Coronary artery (tissue), 2 donors: ENCODE data around the gene MAP3K21.

Experiments used
- DNase-seq: peaks from one replicate; pipeline ENCODE4 v3.0.0-alpha.2; 2017; ENCODE audit warnings: low spot score
- H3K27ac ChIP-seq, 2 donors: fragments of 200-600 bp; sonication (generic); one replicate each; pipeline ENCODE4 v1.5.1; 2016 to 2019
- H3K4me3 ChIP-seq: fragments of 200-600 bp; sonication (generic); 2 replicates; pipeline ENCODE4 v1.5.1; 2016; ENCODE audit warnings: mild to moderate bottlenecking, moderate library complexity
- TF ChIP-seq, protein P1 (sequence below): fragments of 200-600 bp; sonication (generic); IDR thresholded peaks from one replicate; pipeline ENCODE4 v1.5.1; 2019; ENCODE audit warnings: antibody characterized with exemption

The MAP3K21 gene

DNA sequence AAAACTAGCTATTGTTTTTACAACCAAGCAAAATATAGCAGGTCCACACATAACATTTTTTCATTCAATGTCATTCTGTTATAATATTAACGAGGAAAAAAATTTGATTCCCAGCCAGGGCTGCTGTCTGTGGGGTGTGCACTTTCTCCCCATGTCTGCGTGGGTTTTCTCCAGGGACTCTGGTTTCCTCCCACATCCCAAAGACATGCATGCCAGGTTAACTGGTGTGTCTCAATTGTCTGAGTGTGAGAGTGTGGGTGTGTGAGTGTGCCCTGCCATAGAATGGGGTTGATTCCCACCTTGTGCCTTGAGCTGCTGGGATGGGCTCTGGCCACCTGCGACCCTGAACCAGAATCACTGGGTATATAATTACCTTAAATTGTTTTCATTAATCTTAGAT, 60.1 kb downstream of the MAP3K21 start:
- TF ChIP-seq, protein P1, sequence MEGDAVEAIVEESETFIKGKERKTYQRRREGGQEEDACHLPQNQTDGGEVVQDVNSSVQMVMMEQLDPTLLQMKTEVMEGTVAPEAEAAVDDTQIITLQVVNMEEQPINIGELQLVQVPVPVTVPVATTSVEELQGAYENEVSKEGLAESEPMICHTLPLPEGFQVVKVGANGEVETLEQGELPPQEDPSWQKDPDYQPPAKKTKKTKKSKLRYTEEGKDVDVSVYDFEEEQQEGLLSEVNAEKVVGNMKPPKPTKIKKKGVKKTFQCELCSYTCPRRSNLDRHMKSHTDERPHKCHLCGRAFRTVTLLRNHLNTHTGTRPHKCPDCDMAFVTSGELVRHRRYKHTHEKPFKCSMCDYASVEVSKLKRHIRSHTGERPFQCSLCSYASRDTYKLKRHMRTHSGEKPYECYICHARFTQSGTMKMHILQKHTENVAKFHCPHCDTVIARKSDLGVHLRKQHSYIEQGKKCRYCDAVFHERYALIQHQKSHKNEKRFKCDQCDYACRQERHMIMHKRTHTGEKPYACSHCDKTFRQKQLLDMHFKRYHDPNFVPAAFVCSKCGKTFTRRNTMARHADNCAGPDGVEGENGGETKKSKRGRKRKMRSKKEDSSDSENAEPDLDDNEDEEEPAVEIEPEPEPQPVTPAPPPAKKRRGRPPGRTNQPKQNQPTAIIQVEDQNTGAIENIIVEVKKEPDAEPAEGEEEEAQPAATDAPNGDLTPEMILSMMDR: no peak
- H3K4me3 ChIP-seq: no peak overlapping the region

DNA sequence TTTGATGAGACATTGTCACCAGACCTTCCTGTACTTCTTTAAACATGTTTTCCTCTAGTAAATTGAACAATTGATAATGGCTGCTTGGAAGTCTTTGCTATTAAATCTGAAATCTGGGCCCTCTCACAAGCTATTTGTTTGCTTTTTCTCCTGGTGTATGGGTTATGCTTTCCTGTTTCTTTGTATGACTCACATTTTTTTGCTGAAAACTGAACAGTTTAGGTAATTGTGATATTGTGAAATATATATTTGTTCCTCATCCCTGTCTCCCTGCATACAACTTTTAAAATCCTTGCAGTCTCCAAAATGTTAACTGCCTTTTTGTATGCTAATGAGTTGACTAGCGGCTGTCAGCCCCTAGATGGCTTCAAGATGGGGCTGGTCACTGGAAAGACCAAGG, 61.6 kb downstream of the MAP3K21 start:
- Histone ChIP-seq H3K27ac (no peak overlapping the region), H3K4me3 (no peak overlapping the region)
- TF ChIP-seq, protein P1: no peak
- DNase-seq: no peak

More for the DNA sequence above, 60.1 kb downstream of the MAP3K21 start:
- no peak overlapping the region for H3K27ac ChIP-seq
- no peak for DNase-seq

DNA sequence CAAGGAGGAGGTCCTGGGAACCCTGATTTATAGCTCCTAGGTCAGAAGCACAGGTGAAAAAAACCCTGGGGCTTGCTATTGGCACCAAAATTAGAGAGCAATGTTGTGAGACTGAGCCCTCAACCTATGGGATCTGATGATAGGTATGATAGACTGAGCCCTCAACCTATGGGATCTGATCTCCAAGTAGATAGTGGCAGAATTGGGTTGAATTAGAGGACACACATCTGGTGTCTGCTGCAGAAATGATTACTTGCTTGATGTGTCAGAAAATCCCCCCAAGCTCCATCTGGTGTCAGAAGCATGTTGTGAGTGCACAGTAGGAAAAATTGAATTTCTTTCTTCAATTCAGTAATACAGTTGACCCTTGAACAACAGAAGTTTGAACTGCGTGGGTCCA, 62.4 kb downstream of the MAP3K21 start:
- TF ChIP-seq, protein P1: no peak
- DNase-seq: no peak
- no peak overlapping the region for H3K27ac ChIP-seq
- H3K4me3 ChIP-seq: no peak overlapping the region

DNA sequence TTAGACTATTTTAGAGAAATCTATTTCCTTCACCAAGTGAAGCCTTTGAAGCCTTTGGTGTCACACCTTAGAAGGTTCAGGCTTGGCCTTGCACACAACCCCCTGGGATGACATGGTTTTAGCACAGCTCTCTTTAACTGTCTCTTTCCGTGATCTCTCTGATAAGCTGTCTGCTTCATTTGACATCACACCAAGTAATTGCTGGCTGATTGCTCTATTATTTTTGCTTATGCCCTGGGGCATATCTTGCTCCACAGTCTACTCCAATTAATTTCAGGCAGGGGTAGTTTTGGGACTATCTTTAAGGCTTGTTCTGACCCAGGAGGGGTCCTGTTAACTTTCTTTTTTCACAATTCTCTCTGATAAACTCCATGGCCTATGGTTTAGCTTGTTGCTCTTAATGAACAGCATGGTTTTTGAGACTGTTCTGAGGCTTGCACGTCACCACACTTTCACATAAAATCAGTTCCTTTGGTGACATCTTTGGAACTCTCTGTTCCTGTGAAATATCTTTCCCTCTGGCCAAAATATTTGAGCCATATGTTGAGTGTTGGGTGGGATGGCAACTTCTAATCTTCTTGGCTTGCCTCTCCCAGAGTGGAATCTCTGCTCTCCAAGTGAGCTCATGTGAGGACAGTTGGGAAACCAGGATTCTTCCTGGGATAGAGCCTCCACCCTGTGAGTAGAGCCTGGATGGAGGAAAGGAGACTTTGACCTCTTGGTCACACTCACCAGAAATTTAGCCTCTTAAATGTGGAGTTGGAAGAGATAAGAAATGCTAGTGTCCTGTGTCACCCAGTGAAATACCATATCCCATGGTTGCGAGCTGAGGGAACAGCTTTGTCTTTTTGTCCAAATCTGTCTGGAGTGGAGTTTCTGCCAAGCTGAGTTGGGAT, 63.6 kb downstream of the MAP3K21 start:
- TF ChIP-seq, protein P1: no peak
- no peak for DNase-seq
- Histone ChIP-seq H3K4me3 (no peak overlapping the region), H3K27ac (no peak overlapping the region)

DNA sequence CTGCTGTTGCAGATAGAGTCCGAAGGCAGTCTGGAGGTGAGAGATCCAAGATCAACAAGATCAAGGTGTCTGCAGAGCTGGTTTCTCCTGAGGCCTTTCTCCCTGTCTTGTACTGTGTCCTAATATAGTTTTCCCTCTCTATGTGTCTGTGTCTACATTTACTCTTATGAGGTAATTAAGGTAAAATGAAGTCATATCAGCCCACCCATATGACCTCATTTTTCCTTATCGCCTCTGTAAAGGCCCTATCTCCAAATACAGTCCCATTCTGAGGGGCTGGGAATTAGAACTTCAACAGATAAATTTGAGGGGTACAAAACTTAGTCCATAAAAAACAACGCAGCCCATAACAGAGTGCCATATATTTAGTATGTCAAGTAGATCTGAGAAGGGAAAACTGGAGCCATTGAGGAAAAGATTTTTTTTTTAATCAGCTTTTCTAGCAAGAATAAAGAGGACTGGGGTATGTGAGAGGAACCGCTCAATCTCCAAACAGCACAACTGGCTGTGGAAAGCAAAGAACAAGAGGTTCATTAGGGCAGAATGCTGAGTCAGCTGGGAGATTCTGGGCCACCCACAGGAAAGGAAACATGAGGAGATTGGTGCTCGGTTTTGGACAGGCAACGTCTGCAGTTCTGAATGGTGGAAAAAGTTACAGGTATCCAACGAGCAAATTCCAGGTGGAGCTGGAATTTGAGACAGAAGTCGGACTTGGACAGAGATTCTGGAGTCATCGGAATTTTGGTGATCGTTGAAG, 65.7 kb downstream of the MAP3K21 start:
- DNase-seq: no peak
- TF ChIP-seq, protein P1: no peak
- no peak overlapping the region for H3K4me3 ChIP-seq

DNA sequence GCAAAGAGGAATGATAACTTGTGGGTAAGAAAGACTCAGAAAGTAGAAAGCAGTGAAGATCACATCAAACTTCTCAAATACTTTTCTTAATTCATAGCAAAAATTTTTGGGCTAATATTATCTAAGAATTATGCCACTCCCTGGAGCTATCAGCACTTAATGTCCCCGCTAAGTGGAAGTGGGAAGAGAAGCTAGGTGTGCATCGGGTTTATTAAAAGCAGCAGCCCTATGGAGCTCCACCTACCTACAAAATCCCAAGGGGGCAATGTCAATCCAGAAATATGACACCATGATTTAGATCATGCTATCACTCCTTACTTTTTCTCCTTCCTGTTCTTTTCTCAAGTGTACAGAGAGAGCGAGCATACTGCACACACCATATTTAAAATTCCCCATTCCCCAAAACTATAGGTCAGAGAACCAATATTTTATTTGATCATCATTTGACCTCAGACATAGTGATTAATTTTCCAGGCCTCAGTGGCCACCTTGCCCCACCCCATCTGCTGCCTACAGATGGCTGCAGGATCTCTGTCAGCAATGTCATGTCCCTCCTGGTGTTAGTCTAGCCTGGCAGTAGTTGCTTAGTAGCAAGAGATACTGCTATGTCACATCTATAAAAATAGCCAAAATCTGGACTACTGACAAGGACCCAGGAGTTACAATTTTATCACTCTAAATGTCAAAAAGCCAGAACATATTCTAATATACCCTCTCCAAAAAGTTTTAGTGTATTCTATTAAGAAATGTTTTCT, 66.6 kb downstream of the MAP3K21 start:
- Histone ChIP-seq H3K4me3 (no peak overlapping the region), H3K27ac (no peak overlapping the region)
- DNase-seq: no peak
- TF ChIP-seq, protein P1: no peak

More for the DNA sequence above, 65.7 kb downstream of the MAP3K21 start:
- no peak overlapping the region for H3K27ac ChIP-seq
